Measurements from ENCODE around the gene PIAS1.

The PIAS1 gene

DNA sequence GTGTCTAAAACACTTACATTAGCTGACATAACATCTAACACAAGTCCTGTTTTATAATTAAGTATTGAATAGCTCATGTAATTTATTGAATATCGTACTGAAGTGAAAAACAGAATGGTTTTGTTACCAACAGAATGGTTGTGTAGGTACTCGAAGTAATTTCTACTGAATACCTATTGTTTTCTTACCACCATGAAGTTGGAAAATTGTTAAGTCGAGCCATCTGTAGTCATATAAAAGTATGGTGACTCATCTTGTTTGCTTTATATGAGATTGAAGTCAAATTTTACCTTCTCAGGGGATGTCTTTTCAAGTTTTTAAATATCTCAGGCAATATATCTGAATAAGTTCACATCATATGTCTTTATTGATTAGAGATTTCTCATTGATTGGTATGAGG, 37.6 kb downstream of the PIAS1 start:
- 93% methylated on average over 2 of the region's 3 CpGs for WGBS
- no peaks in the 10 kb centered on the region for H3K4me1 ChIP-seq (ENCODE audit: control insufficient read depth, insufficient read depth, low read depth, low read length)
- H3K9ac ChIP-seq (ENCODE audit: low read length), result no peak overlapping the region
- H3K9me3 ChIP-seq (ENCODE audit: control insufficient read depth, low read length), result peaks cover 17% of the 10 kb centered on the region
- H4K8ac ChIP-seq (ENCODE audit: low read length), result no peak overlapping the region
- H3K4me2 ChIP-seq (ENCODE audit: low read length, poor library complexity, severe bottlenecking), result no peak overlapping the region
- H2BK5ac ChIP-seq (ENCODE audit: low read depth, low read length, poor library complexity, severe bottlenecking), result no peak overlapping the region
- DNase-seq, result no peak
- no peak overlapping the region for H4K91ac ChIP-seq (ENCODE audit: low read length)
- no peak overlapping the region for H3K27ac ChIP-seq (ENCODE audit: low read length, poor library complexity, severe bottlenecking)
- peaks cover 7 to 42% of the 10 kb centered on the region in 2 experiments for H3K36me3 ChIP-seq (ENCODE audit: control insufficient read depth in 1 of 2, insufficient read depth in 2 of 2, low read depth in 1 of 2, low read length in 2 of 2)
- H3K14ac ChIP-seq (ENCODE audit: low read length in 2 of 2), result no peak overlapping the region
- no peak overlapping the region for H2AK5ac ChIP-seq (ENCODE audit: low read length, severe bottlenecking)
- no peak overlapping the region for H3K4me3 ChIP-seq (ENCODE audit: insufficient read depth in 1 of 2, low read depth in 1 of 2, low read length in 2 of 2)
- H2BK15ac ChIP-seq (ENCODE audit: low read depth, poor library complexity, severe bottlenecking), result no peak overlapping the region
- H3K23ac ChIP-seq (ENCODE audit: low read length in 2 of 2), result no peak overlapping the region
- no peak overlapping the region for H3K4ac ChIP-seq (ENCODE audit: low read depth in 1 of 2, low read length in 2 of 2)
- H2AFZ ChIP-seq (ENCODE audit: low read depth, low read length), result no peak overlapping the region
- peaks cover 8% of the 10 kb centered on the region for H3K79me1 ChIP-seq (replicated peaks; ENCODE audit: low read length, poor library complexity, severe bottlenecking)
- H3K18ac ChIP-seq (ENCODE audit: low read depth in 1 of 2, low read length in 2 of 2), result no peak overlapping the region
- H3K27me3 ChIP-seq (ENCODE audit: control insufficient read depth in 1 of 2, insufficient read depth in 1 of 2, low read length in 2 of 2), result no peaks in the 10 kb centered on the region
- no peak overlapping the region for H2BK12ac ChIP-seq (ENCODE audit: low read length in 2 of 2)
- no peak overlapping the region for H2BK120ac ChIP-seq (ENCODE audit: low read depth, low read length)

DNA sequence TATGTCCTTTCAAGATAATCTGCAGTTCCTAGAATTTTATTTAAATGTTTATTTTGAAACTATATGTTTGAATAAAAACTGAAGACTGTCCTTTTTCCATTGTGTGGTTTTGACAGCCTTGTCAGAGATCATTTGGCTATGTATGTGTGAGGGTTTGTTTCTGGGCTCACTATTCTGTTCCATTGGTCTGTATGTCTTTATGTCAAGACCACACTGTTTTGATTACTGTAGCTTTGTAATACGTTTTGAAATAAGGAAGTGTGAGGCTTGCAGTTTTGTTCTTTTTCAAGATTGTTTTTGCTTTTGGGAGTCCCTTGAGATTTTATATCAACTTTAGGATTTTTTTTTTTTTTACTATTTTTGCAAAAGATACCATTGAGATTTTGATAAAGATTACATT, 42.0 kb downstream of the PIAS1 start:
- H3K4ac ChIP-seq (ENCODE audit: low read depth in 1 of 2, low read length in 2 of 2), result no peak overlapping the region
- WGBS, result no CpG with 5 or more reads among the region's 1 CpG
- H3K9me3 ChIP-seq (ENCODE audit: control insufficient read depth, low read length), result peaks cover 36% of the 10 kb centered on the region
- H2BK15ac ChIP-seq (ENCODE audit: low read depth, poor library complexity, severe bottlenecking), result no peak overlapping the region
- H3K4me1 ChIP-seq (ENCODE audit: control insufficient read depth, insufficient read depth, low read depth, low read length), result no peaks in the 10 kb centered on the region
- no peak overlapping the region for H2BK5ac ChIP-seq (ENCODE audit: low read depth, low read length, poor library complexity, severe bottlenecking)
- H3K18ac ChIP-seq (ENCODE audit: low read depth in 1 of 2, low read length in 2 of 2), result no peak overlapping the region
- peaks cover 6% of the 10 kb centered on the region for H3K79me1 ChIP-seq (replicated peaks; ENCODE audit: low read length, poor library complexity, severe bottlenecking)
- H2BK120ac ChIP-seq (ENCODE audit: low read depth, low read length), result no peak overlapping the region
- peaks cover 5 to 42% of the 10 kb centered on the region in 2 experiments for H3K36me3 ChIP-seq (ENCODE audit: control insufficient read depth in 1 of 2, insufficient read depth in 2 of 2, low read depth in 1 of 2, low read length in 2 of 2)
- H4K8ac ChIP-seq (ENCODE audit: low read length), result no peak overlapping the region
- H3K27ac ChIP-seq (ENCODE audit: low read length, poor library complexity, severe bottlenecking), result no peak overlapping the region
- no peak overlapping the region for H4K91ac ChIP-seq (ENCODE audit: low read length)
- H3K27me3 ChIP-seq (ENCODE audit: control insufficient read depth in 1 of 2, insufficient read depth in 1 of 2, low read length in 2 of 2), result no peaks in the 10 kb centered on the region
- no peak overlapping the region for H2BK12ac ChIP-seq (ENCODE audit: low read length in 2 of 2)
- H2AK5ac ChIP-seq (ENCODE audit: low read length, severe bottlenecking), result no peak overlapping the region
- H3K23ac ChIP-seq (ENCODE audit: low read length in 2 of 2), result no peak overlapping the region
- no peak overlapping the region for H3K14ac ChIP-seq (ENCODE audit: low read length in 2 of 2)
- no peak overlapping the region for H2AFZ ChIP-seq (ENCODE audit: low read depth, low read length)
- no peak overlapping the region for H3K4me3 ChIP-seq (ENCODE audit: insufficient read depth in 1 of 2, low read depth in 1 of 2, low read length in 2 of 2)
- no peak overlapping the region for H3K9ac ChIP-seq (ENCODE audit: low read length)
- H3K4me2 ChIP-seq (ENCODE audit: low read length, poor library complexity, severe bottlenecking), result no peak overlapping the region
- DNase-seq, result no peak

DNA sequence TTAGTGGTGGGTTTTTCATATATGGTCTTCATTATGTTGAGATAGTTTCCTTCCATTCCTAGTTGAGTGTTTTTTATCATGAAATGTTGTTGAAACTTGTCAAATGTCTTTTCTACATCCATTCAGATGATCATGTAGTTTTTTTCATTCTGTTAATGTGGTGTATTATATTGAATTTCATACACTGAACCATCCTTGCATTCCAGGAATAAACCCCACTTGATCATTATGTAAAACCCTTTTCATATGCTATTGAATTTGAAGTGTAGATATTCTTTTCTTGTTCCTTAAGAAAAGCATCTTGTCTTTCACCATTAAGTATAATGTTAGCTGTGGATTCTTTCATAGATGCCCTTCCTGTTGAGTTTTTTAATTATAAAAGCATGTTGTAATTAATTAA, 42.9 kb downstream of the PIAS1 start:
- H3K9me3 ChIP-seq (ENCODE audit: control insufficient read depth, low read length), result peaks cover 36% of the 10 kb centered on the region

DNA sequence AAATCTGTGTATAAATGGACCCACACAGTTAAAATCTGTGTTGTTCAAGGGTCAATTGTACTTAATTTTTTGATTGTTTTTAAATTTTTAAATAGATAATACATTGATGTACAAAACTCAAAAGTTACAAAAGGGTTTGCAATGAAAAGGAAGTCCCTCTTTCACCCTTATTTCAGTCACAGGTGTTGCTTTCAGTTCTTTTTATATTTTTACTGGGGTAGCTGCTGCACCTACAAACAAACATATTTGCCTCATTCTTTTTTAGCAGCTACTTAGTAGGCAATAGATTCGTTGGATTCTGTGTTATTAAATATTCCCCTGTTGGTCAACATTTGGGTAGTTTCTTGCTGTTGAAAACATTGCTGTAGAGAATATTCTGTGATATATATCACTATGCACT, 44.4 kb downstream of the PIAS1 start:
- Histone ChIP-seq H4K91ac (ENCODE audit: low read length) (no peak overlapping the region), H3K9ac (ENCODE audit: low read length) (no peak overlapping the region), H3K9me3 (ENCODE audit: control insufficient read depth, low read length) (peaks cover 38% of the 10 kb centered on the region), H3K14ac (ENCODE audit: low read length in 2 of 2) (no peak overlapping the region), H3K4me3 (ENCODE audit: insufficient read depth in 1 of 2, low read depth in 1 of 2, low read length in 2 of 2) (no peak overlapping the region), H2AK5ac (ENCODE audit: low read length, severe bottlenecking) (no peak overlapping the region), H3K27ac (ENCODE audit: low read length, poor library complexity, severe bottlenecking) (no peak overlapping the region), H3K4ac (ENCODE audit: low read depth in 1 of 2, low read length in 2 of 2) (no peak overlapping the region), H2BK5ac (ENCODE audit: low read depth, low read length, poor library complexity, severe bottlenecking) (no peak overlapping the region), H2BK120ac (ENCODE audit: low read depth, low read length) (no peak overlapping the region), H3K23ac (ENCODE audit: low read length in 2 of 2) (no peak overlapping the region), H4K8ac (ENCODE audit: low read length) (no peak overlapping the region), H3K4me1 (ENCODE audit: control insufficient read depth, insufficient read depth, low read depth, low read length) (no peaks in the 10 kb centered on the region), H2BK15ac (ENCODE audit: low read depth, poor library complexity, severe bottlenecking) (no peak overlapping the region), H3K4me2 (ENCODE audit: low read length, poor library complexity, severe bottlenecking) (no peak overlapping the region), H2BK12ac (ENCODE audit: low read length in 2 of 2) (no peak overlapping the region), H3K27me3 (ENCODE audit: control insufficient read depth in 1 of 2, insufficient read depth in 1 of 2, low read length in 2 of 2) (no peaks in the 10 kb centered on the region), H3K18ac (ENCODE audit: low read depth in 1 of 2, low read length in 2 of 2) (no peak overlapping the region), H2AFZ (ENCODE audit: low read depth, low read length) (no peak overlapping the region), H3K79me1 (replicated peaks; ENCODE audit: low read length, poor library complexity, severe bottlenecking) (peaks cover 10% of the 10 kb centered on the region), H3K36me3 (ENCODE audit: control insufficient read depth in 1 of 2, insufficient read depth in 2 of 2, low read depth in 1 of 2, low read length in 2 of 2) (peaks cover 5 to 34% of the 10 kb centered on the region in 2 experiments)
- WGBS, result no CpG with 5 or more reads among the region's 1 CpG
- DNase-seq, result no peak

More for the DNA sequence above, 42.9 kb downstream of the PIAS1 start:
- no peak for DNase-seq
- Histone ChIP-seq H3K14ac (ENCODE audit: low read length in 2 of 2) (no peak overlapping the region), H3K18ac (ENCODE audit: low read depth in 1 of 2, low read length in 2 of 2) (no peak overlapping the region), H4K91ac (ENCODE audit: low read length) (no peak overlapping the region), H2BK120ac (ENCODE audit: low read depth, low read length) (no peak overlapping the region), H2AFZ (ENCODE audit: low read depth, low read length) (no peak overlapping the region), H2BK5ac (ENCODE audit: low read depth, low read length, poor library complexity, severe bottlenecking) (no peak overlapping the region), H3K27me3 (ENCODE audit: control insufficient read depth in 1 of 2, insufficient read depth in 1 of 2, low read length in 2 of 2) (no peaks in the 10 kb centered on the region), H3K36me3 (ENCODE audit: control insufficient read depth in 1 of 2, insufficient read depth in 2 of 2, low read depth in 1 of 2, low read length in 2 of 2) (peaks cover 5 to 41% of the 10 kb centered on the region in 2 experiments), H3K4me2 (ENCODE audit: low read length, poor library complexity, severe bottlenecking) (no peak overlapping the region), H3K4me1 (ENCODE audit: control insufficient read depth, insufficient read depth, low read depth, low read length) (no peaks in the 10 kb centered on the region), H2AK5ac (ENCODE audit: low read length, severe bottlenecking) (no peak overlapping the region), H3K23ac (ENCODE audit: low read length in 2 of 2) (no peak overlapping the region), H2BK12ac (ENCODE audit: low read length in 2 of 2) (no peak overlapping the region), H2BK15ac (ENCODE audit: low read depth, poor library complexity, severe bottlenecking) (no peak overlapping the region), H3K4me3 (ENCODE audit: insufficient read depth in 1 of 2, low read depth in 1 of 2, low read length in 2 of 2) (peak overlapping the region in 1 of 2 experiments; percentile 30), H3K27ac (ENCODE audit: low read length, poor library complexity, severe bottlenecking) (no peak overlapping the region), H3K9ac (ENCODE audit: low read length) (no peak overlapping the region), H3K79me1 (replicated peaks; ENCODE audit: low read length, poor library complexity, severe bottlenecking) (peaks cover 8% of the 10 kb centered on the region), H3K4ac (ENCODE audit: low read depth in 1 of 2, low read length in 2 of 2) (no peak overlapping the region), H4K8ac (ENCODE audit: low read length) (no peak overlapping the region)

Measured in mesenchymal stem cell (in vitro differentiated cells and primary cell).